HepG2 (cell line): Measurements from ENCODE around the gene HS6ST1. TPM values are rescaled to one million over a fixed set of nuclear protein-coding genes. Genes with fewer than 3 reads are reported as not detected.
A peak's percentile ranks its signal among the peaks of the same experiment; 100 is the strongest.

Experiments used
- AGO2 ChIP-seq: fragments of 200-400 bp; formaldehyde crosslinking; optimal IDR thresholded peaks from 2 replicates; pipeline ENCODE3; 2017; ENCODE audit warnings: mild to moderate bottlenecking, low read depth, low read length, moderate library complexity
- ATRX ChIP-seq: sonication (generic); formaldehyde crosslinking; IDR thresholded peaks from 2 replicates; pipeline ENCODE4 v1.4.0; 2020; ENCODE audit warnings: missing genetic modification reagents, borderline replicate concordance
- BCL6 ChIP-seq: IDR thresholded peaks from 2 replicates; pipeline ENCODE4 v1.6.1; 2016; ENCODE audit warnings: missing genetic modification reagents, missing compliant biosample characterization
- ELF1 ChIP-seq: sonication (generic); formaldehyde crosslinking; IDR thresholded peaks from 2 replicates; pipeline ENCODE4 v1.4.0; 2020; ENCODE audit warnings: missing genetic modification reagents
- GABPA ChIP-seq, 2 experiments: IDR thresholded peaks; 2 replicates each; pipeline ENCODE4 v1.6.1; 2011 to 2016; ENCODE audit warnings: low read depth in 2 of 2, low read length in 1 of 2, missing biosample characterization in 1 of 2, missing genetic modification characterization in 1 of 2
- HMGXB3 ChIP-seq: sonication (generic); formaldehyde crosslinking; IDR thresholded peaks from 2 replicates; pipeline ENCODE4 v1.4.0; 2020; ENCODE audit warnings: missing genetic modification reagents, borderline replicate concordance
- MAFG ChIP-seq: sonication (generic); formaldehyde crosslinking; IDR thresholded peaks from 2 replicates; pipeline ENCODE4 v1.5.1; 2020; ENCODE audit warnings: mild to moderate bottlenecking, missing genetic modification reagents
- NKX3-1 ChIP-seq: sonication (generic); formaldehyde crosslinking; IDR thresholded peaks from 2 replicates; pipeline ENCODE4 v1.5.0; 2020; ENCODE audit warnings: missing genetic modification reagents
- PHF5A ChIP-seq: IDR thresholded peaks from one replicate; pipeline ENCODE4 v1.6.1; 2018; ENCODE audit warnings: low read depth, missing genetic modification reagents; ENCODE audit not compliant: unreplicated experiment
- PTBP1 ChIP-seq: fragments of 200-400 bp; formaldehyde crosslinking; IDR thresholded peaks from 2 replicates; pipeline ENCODE4 v1.6.1; 2018; ENCODE audit warnings: low read length, low read depth; ENCODE audit not compliant: poor library complexity, severe bottlenecking
- RARA ChIP-seq: IDR thresholded peaks from 2 replicates; pipeline ENCODE4 v1.6.1; 2016; ENCODE audit warnings: missing genetic modification reagents, missing compliant biosample characterization
- RORA ChIP-seq: sonication (generic); formaldehyde crosslinking; IDR thresholded peaks from 2 replicates; pipeline ENCODE4 v1.5.0; 2020; ENCODE audit warnings: mild to moderate bottlenecking, missing genetic modification reagents, moderate library complexity
- SALL2 ChIP-seq: sonication (generic); formaldehyde crosslinking; IDR thresholded peaks from 2 replicates; pipeline ENCODE4 v1.8.1; 2023; ENCODE audit warnings: mild to moderate bottlenecking, missing genetic modification reagents, inconsistent platforms
- SMARCC2 ChIP-seq: fragments of 450-650 bp; IDR thresholded peaks from 2 replicates; pipeline ENCODE4 v1.6.1; 2017; ENCODE audit warnings: antibody characterized with exemption, mild to moderate bottlenecking
- ZFP36L1 ChIP-seq: sonication (generic); formaldehyde crosslinking; IDR thresholded peaks from 2 replicates; pipeline ENCODE4 v1.8.0; 2022; ENCODE audit warnings: mild to moderate bottlenecking, missing genetic modification reagents, moderate library complexity
- ZNF44 ChIP-seq: sonication (generic); formaldehyde crosslinking; IDR thresholded peaks from 2 replicates; pipeline ENCODE4 v1.5.1; 2020; ENCODE audit warnings: mild to moderate bottlenecking, missing genetic modification reagents
- ZNF503 ChIP-seq: sonication (generic); formaldehyde crosslinking; IDR thresholded peaks from 2 replicates; pipeline ENCODE4 v1.4.0; 2020; ENCODE audit warnings: missing genetic modification reagents
- ZNF687 ChIP-seq: sonication (generic); formaldehyde crosslinking; IDR thresholded peaks from 2 replicates; pipeline ENCODE4 v1.5.1; 2020; ENCODE audit warnings: mild to moderate bottlenecking, missing genetic modification reagents, moderate library complexity
- ZNF746 ChIP-seq: sonication (generic); formaldehyde crosslinking; IDR thresholded peaks from 2 replicates; pipeline ENCODE4 v1.8.0; 2022; ENCODE audit warnings: mild to moderate bottlenecking, missing genetic modification reagents
- polyA plus RNA-seq, 8 experiments: library from polyadenylated mRNA; depleted of rRNA in 3 of 8; stranded (reverse) in 7 of 8; unstranded in 1 of 8; fragments of >200 nt; fragmentation: Illumina TruSeq in 4 of 8; extraction: Trizol in 4 of 8; gene quantifications; 2 replicates each; pipeline versions ENCODE4 v1.2.1 to v1.2.3, GENCODE V29; 2011 to 2016; ENCODE audit warnings: low read depth in 4 of 8, missing spikeins in 1 of 8, mixed read lengths in 1 of 8; ENCODE audit not compliant: insufficient read depth in 1 of 8
- total RNA-seq, 5 experiments: library from RNA; depleted of rRNA; stranded (reverse); fragments of >200 nt; fragmentation: Illumina TruSeq; extraction: Trizol; gene quantifications; 2 replicates each; pipeline ENCODE4 v1.2.3, GENCODE V29; 2016; ENCODE audit warnings: low read depth in 1 of 5

The HS6ST1 gene
- total and polyA plus RNA-seq, 2 of the 13 experiments (the other 11 are each of a cell fraction or from before 2014, with no cell fraction given), result 34.5 to 84.6 TPM

GRCh38 chr2:128321784-128322714 lies 3.4 kb upstream of the HS6ST1 start (continued):
- TF ChIP-seq ATRX (no peak), MAFG (no peak), SALL2 (CRISPR knock-in tag) (peak; percentile 63; the same call in 1 of the 2 replicates), ELF1 (no peak), HMGXB3 (CRISPR knock-in tag) (no peak), ZNF503 (CRISPR knock-in tag) (no peak), RARA (peak; percentile 44), ZNF687 (CRISPR knock-in tag) (peak; percentile 79), ZNF44 (CRISPR knock-in tag) (no peak; the same call in 1 of the 2 replicates), PTBP1 (peak; percentile 90), SMARCC2 (no peak), BCL6 (CRISPR knock-in tag) (peak; percentile 55), GABPA (IDR thresholded peaks at IDR 0.05; ENCODE audit: low read depth, low read length) (no peak), GABPA (CRISPR knock-in tag; IDR thresholded peaks at IDR 0.05; ENCODE audit: low read depth) (no peak), PHF5A (CRISPR knock-in tag) (peak; percentile 56), RORA (CRISPR knock-in tag) (no peak), ZNF746 (CRISPR knock-in tag) (peak; percentile 29), ZFP36L1 (CRISPR knock-in tag) (no peak; the same call in 1 of the 2 replicates), AGO2 (peak; percentile 83), NKX3-1 (CRISPR knock-in tag) (no peak)
